BE2C (cell line): ENCODE results near the gene SLC38A1.

ENCODE experiments used
- DNase-seq: peaks from one replicate; pipeline ENCODE4 v3.0.0-alpha.2; 2020
- H3K27me3 ChIP-seq: fragments of 250-450 bp; sonication (Bioruptor Pico); 2 replicates; pipeline ENCODE4 v1.5.1; 2020; ENCODE audit warnings: mild to moderate bottlenecking
- H3K36me3 ChIP-seq: fragments of 250-450 bp; sonication (Bioruptor Pico); 2 replicates; pipeline ENCODE4 v1.5.1; 2020; ENCODE audit warnings: mild to moderate bottlenecking
- H3K4me1 ChIP-seq: fragments of 250-450 bp; sonication (Bioruptor Pico); 2 replicates; pipeline ENCODE4 v1.5.1; 2020
- H3K4me3 ChIP-seq: 2 replicates; pipeline ENCODE4 v1.5.1; 2011; ENCODE audit warnings: low read depth, low read length
- H3K9me3 ChIP-seq: fragments of 250-450 bp; sonication (Bioruptor Pico); 2 replicates; pipeline ENCODE4 v1.5.1; 2020
- TF ChIP-seq, protein P1 (sequence below): IDR thresholded peaks from 2 replicates; pipeline ENCODE4 v1.5.1; 2012; ENCODE audit warnings: mild to moderate bottlenecking, low read depth, low read length

The SLC38A1 gene

DNA sequence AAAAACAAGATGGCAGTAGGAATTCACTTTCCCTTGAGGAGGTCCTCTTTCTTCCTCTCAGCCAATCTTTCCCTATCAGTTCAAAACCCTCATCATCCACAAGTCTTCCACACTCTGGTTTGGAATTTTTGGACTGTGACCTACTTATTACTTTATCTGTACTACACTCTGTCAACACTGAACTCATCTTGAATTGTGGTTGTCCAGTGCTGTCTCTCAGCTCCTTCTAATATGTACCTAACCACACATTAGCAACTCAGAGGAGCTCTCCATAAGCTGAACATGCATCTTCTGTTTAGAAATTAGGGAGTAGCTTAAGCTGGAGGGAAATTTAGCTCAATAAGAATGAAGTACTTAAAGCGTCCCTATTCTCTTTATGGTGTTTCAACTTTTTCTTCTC lies 34.8 kb downstream of the SLC38A1 start:
- H3K36me3 ChIP-seq = peaks cover 59% of the 10 kb centered on the region
- TF ChIP-seq, protein P1, sequence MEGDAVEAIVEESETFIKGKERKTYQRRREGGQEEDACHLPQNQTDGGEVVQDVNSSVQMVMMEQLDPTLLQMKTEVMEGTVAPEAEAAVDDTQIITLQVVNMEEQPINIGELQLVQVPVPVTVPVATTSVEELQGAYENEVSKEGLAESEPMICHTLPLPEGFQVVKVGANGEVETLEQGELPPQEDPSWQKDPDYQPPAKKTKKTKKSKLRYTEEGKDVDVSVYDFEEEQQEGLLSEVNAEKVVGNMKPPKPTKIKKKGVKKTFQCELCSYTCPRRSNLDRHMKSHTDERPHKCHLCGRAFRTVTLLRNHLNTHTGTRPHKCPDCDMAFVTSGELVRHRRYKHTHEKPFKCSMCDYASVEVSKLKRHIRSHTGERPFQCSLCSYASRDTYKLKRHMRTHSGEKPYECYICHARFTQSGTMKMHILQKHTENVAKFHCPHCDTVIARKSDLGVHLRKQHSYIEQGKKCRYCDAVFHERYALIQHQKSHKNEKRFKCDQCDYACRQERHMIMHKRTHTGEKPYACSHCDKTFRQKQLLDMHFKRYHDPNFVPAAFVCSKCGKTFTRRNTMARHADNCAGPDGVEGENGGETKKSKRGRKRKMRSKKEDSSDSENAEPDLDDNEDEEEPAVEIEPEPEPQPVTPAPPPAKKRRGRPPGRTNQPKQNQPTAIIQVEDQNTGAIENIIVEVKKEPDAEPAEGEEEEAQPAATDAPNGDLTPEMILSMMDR = no peak
- H3K4me3 ChIP-seq = no peak overlapping the region
- H3K27me3 ChIP-seq = no peaks in the 10 kb centered on the region
- no peak for DNase-seq
- H3K4me1 ChIP-seq = peaks cover 9% of the 10 kb centered on the region
- H3K9me3 ChIP-seq = no peaks in the 10 kb centered on the region

DNA sequence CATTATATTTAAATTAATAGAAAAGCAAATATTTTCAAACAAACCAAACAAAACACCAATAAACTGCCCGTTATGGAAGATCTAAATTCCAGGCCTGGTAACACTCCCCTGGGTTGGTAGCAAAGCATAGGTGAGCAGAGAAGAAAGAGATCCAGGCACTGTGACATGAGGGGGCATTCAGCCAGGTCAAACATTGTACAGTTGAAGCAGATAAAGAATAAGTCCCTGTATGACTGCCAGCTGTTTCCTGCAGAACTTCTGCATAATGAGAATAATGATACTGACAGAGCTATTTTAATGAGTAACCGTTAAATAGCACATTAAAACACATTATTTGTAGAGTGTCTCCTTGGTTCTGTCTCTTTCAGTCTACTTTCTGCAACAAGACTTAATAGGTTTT lies 35.4 kb downstream of the SLC38A1 start:
- Histone ChIP-seq H3K36me3 (peaks cover 56% of the 10 kb centered on the region), H3K27me3 (no peaks in the 10 kb centered on the region), H3K9me3 (no peaks in the 10 kb centered on the region), H3K4me1 (peaks cover 9% of the 10 kb centered on the region), H3K4me3 (no peak overlapping the region)
- TF ChIP-seq, protein P1 = no peak
- DNase-seq = no peak

DNA sequence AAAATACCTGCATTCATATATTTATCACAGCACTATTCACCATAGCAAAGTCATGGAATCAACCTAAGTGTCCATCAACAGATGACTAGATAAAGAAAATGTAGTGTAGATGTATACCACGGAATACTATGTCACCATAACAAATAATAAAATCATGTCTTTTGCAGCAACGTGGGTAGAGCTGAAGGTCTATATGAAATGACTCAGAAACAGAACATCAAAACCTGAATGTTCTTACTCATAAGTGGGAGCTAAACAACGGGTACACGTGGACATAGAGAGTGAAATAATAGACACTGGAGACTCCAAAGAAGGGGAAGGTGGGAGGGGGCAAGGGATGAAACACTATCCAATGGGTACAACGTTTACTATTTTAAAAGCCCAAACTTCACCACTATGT lies 37.9 kb downstream of the SLC38A1 start:
- Histone ChIP-seq H3K4me3 (no peak overlapping the region), H3K9me3 (no peaks in the 10 kb centered on the region), H3K4me1 (peaks cover 9% of the 10 kb centered on the region), H3K27me3 (no peaks in the 10 kb centered on the region), H3K36me3 (peaks cover 54% of the 10 kb centered on the region)
- no peak for DNase-seq
- TF ChIP-seq, protein P1 = no peak

DNA sequence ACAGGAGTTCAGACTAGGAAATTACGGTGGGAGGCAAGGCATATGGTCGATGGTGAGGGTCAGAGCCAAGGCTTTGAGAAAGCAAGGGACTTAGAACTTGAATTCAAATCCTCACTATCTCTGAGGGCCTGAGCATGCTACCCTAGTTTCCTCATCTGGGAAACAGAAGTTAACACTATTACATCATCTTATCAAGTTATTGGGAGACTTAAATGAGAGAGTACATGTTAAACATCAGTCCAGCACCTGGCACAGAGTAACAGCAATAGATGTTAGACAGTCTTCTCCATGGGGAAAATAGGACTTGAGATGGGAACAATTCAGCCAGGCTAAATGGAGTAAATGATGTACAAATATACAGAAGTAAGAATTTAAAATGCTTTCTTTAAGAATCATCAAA lies 38.5 kb downstream of the SLC38A1 start:
- no peaks in the 10 kb centered on the region for H3K9me3 ChIP-seq
- no peak for DNase-seq

DNA sequence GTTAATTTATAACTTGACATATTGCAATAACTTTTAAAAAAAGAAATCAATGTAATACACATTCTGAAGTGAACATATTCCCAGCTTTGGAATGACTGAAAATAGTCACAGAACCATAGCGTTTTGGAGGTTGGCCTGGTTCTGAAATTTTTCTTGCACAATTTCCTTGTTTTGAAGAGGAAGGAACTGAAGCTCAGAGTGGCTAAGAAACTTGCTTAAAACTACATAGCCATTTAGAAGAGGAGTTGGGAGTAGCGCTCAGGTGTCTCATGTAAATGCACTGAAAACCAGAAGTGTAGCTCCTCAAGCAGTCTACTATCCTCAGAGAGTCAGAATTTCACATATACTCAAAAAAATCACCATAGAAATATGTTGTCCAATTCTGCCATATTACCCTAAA lies 41.2 kb downstream of the SLC38A1 start:
- no peak overlapping the region for H3K4me3 ChIP-seq
- peaks cover 71% of the 10 kb centered on the region for H3K36me3 ChIP-seq
- TF ChIP-seq, protein P1 = no peak
- DNase-seq = no peak
- no peaks in the 10 kb centered on the region for H3K9me3 ChIP-seq
- H3K27me3 ChIP-seq = no peaks in the 10 kb centered on the region
- H3K4me1 ChIP-seq = no peaks in the 10 kb centered on the region; the same call in 1 of the 2 replicates

More for the DNA sequence above, 38.5 kb downstream of the SLC38A1 start:
- Histone ChIP-seq H3K27me3 (no peaks in the 10 kb centered on the region), H3K4me3 (no peak overlapping the region), H3K4me1 (peaks cover 6% of the 10 kb centered on the region), H3K36me3 (peaks cover 57% of the 10 kb centered on the region)
- TF ChIP-seq, protein P1 = no peak

DNA sequence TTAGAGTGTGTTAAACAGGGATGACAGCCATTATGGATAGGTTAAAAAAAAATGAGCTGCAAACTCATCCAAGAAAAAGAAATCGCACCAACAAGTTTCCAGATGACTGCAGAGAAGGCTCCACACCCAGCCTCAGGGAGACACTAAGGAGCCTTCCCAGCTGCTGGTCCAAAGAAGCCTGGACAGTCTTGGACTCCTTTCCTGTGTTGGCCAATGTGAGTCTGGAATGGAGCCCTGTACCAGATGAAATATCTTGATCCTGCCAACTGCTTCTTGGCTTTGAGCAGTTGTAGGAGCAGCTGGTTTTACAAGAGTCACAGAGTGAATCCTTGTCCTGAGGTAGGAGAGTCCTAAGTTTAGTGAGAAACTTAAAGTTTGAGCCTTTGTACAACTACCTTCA lies 44.5 kb downstream of the SLC38A1 start:
- TF ChIP-seq, protein P1 = no peak
- Histone ChIP-seq H3K9me3 (no peaks in the 10 kb centered on the region), H3K4me3 (no peak overlapping the region), H3K36me3 (peaks cover 61% of the 10 kb centered on the region), H3K4me1 (peaks cover 7% of the 10 kb centered on the region; the same call in 1 of the 2 replicates), H3K27me3 (no peaks in the 10 kb centered on the region)
- DNase-seq = no peak
